Measurements from ENCODE around the gene CCN6. TPM values are rescaled to one million over a fixed set of nuclear protein-coding genes. Genes with fewer than 3 reads are reported as not detected.

CCN6 gene
- total RNA-seq, 2 donors from 2014 or later = 0.62 TPM; not detected in 1

- Histone ChIP-seq H3K4me1 (replicated peaks) (peaks cover 9% of the 10 kb centered on the region), H3K36me3 (no peaks in the 10 kb centered on the region), H3K27ac (no peak overlapping the region), H3K4me3 (no peak overlapping the region), H3K9me3 (no peaks in the 10 kb centered on the region), H3K27me3 (replicated peaks; ENCODE audit: insufficient read depth) (no peaks in the 10 kb centered on the region)
- TF ChIP-seq POLR2A (IDR thresholded peaks at IDR 0.05) (no peak), POLR2AphosphoS5 (IDR thresholded peaks at IDR 0.05) (no peak)
- DNase-seq (ENCODE audit: low spot score) = no peak
- intact Hi-C loops (cut with DNase I) = no loop called here
- WGBS = 91% methylated on average over 6 of the region's 6 CpGs
Measured at GRCh38 chr6:112016320-112016719, 37.6 kb upstream of the CCN6 start.

GRCh38 chr6:112017169-112017568 lies 36.7 kb upstream of the CCN6 start:
- Histone ChIP-seq H3K36me3 (no peaks in the 10 kb centered on the region), H3K4me3 (no peak overlapping the region), H3K4me1 (replicated peaks) (peaks cover 9% of the 10 kb centered on the region), H3K9me3 (no peaks in the 10 kb centered on the region), H3K27ac (no peak overlapping the region), H3K27me3 (replicated peaks; ENCODE audit: insufficient read depth) (no peaks in the 10 kb centered on the region)
- intact Hi-C loops (cut with DNase I) = no loop called here
- DNase-seq (ENCODE audit: low spot score) = no peak
- WGBS = 97% methylated on average over 4 of the region's 4 CpGs
- TF ChIP-seq POLR2A (IDR thresholded peaks at IDR 0.05) (no peak), POLR2AphosphoS5 (IDR thresholded peaks at IDR 0.05) (no peak)
- TF ChIP-seq, protein P1, sequence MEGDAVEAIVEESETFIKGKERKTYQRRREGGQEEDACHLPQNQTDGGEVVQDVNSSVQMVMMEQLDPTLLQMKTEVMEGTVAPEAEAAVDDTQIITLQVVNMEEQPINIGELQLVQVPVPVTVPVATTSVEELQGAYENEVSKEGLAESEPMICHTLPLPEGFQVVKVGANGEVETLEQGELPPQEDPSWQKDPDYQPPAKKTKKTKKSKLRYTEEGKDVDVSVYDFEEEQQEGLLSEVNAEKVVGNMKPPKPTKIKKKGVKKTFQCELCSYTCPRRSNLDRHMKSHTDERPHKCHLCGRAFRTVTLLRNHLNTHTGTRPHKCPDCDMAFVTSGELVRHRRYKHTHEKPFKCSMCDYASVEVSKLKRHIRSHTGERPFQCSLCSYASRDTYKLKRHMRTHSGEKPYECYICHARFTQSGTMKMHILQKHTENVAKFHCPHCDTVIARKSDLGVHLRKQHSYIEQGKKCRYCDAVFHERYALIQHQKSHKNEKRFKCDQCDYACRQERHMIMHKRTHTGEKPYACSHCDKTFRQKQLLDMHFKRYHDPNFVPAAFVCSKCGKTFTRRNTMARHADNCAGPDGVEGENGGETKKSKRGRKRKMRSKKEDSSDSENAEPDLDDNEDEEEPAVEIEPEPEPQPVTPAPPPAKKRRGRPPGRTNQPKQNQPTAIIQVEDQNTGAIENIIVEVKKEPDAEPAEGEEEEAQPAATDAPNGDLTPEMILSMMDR (IDR thresholded peaks at IDR 0.05) = no peak

DNA sequence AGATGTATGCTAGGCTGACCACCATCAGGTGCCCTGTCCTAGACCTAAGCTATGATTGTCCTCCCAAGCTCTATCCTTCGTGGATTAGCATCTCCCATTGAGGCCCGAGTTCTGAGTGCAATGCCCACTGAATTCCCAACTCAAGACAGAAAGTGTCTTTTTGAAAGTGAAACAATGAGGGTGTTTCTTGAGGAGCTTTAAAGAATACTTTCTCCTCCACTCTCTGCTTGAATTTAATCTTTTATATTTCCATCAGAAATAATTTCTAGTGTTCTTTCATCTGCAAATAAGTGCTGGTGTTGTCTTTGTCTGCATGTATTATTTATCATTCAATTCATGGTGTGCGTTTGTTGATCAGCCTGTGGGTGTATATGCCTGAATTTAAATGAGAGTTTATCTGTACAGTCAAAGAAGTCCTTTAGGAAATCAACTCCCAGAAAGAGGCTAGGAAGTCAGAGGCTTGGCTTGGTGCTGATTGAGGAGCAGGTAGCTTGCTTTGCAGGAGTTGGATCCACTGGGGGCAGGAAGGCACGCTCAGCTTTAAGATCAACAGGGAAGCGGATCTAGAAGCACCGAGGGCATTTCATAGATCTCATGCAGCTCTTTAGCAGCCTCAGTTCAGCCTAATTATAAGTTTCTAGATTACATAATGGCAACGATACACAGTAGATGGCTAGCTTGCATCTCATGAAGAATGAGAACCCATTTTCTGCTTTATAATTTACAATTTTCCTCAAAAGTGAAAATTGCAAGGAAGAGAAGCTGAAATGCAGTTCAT lies 36.0 kb upstream of the CCN6 start:
- 89% methylated on average over 7 of the region's 7 CpGs for WGBS
- Histone ChIP-seq H3K27ac (no peak overlapping the region), H3K27me3 (replicated peaks; ENCODE audit: insufficient read depth) (no peaks in the 10 kb centered on the region), H3K36me3 (no peaks in the 10 kb centered on the region), H3K4me3 (no peak overlapping the region), H3K4me1 (replicated peaks) (peaks cover 9% of the 10 kb centered on the region), H3K9me3 (no peaks in the 10 kb centered on the region)
- no peak for DNase-seq (ENCODE audit: low spot score)
- intact Hi-C loops (cut with DNase I) = no loop called here
- TF ChIP-seq, protein P1 (IDR thresholded peaks at IDR 0.05) = no peak

DNA sequence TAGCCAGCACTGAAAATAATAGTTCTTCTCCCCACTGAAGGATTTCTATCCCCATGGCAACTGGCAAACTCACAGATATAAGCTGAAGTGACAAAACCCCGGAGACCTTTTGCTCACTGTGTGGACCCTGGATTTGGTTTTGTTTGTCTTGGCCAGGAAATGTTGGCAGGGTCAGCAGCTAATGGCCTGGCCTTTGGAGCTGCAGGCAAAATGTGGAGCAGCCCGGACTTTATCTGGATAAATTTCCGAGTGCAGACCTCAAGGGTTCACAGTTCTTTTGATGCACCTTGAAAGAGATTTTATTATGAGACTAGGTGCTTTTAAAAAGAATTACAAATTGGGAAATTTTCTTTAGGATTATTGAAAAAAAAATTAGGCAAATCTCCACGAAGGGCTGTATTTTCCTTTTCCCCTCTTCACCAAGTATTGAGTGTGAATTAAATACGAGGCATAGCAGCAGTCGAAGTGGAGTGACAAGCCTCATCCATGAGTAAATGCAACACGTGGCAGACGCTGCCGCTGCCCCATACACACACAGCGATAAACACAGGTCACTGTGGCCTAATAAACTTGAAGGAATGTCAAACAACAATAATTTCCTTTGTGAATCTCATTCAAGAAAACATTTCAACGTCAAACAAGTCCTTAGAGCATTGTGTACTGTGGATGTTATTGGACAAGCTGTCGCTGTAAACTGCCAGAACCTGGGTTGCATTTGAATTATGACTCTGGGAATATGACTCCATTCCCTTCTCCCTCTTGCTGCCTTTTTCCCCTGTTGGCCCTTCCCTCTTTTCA lies 35.1 kb upstream of the CCN6 start:
- H3K36me3 ChIP-seq = no peaks in the 10 kb centered on the region
- no peaks in the 10 kb centered on the region for H3K27me3 ChIP-seq (replicated peaks; ENCODE audit: insufficient read depth)
- DNase-seq (ENCODE audit: low spot score) = peak; percentile 40
- 13% methylated on average over 12 of the region's 12 CpGs for WGBS
- no peak overlapping the region for H3K27ac ChIP-seq
- H3K9me3 ChIP-seq = no peaks in the 10 kb centered on the region
- H3K4me1 ChIP-seq (replicated peaks) = peaks cover 9% of the 10 kb centered on the region
- H3K4me3 ChIP-seq = no peak overlapping the region
- intact Hi-C loops (cut with DNase I) = no loop called here
- no peak for TF ChIP-seq POLR2A (IDR thresholded peaks at IDR 0.05)
- TF ChIP-seq POLR2AphosphoS5 (IDR thresholded peaks at IDR 0.05) = peak; percentile 87
- TF ChIP-seq, protein P1 (IDR thresholded peaks at IDR 0.05) = no peak

GRCh38 chr6:112019589-112019988 lies 34.3 kb upstream of the CCN6 start:
- intact Hi-C loops (cut with DNase I) = no loop called here
- 96% methylated on average over 1 of the region's 1 CpG for WGBS
- H3K36me3 ChIP-seq = no peaks in the 10 kb centered on the region
- no peaks in the 10 kb centered on the region for H3K9me3 ChIP-seq
- no peaks in the 10 kb centered on the region for H3K27me3 ChIP-seq (replicated peaks; ENCODE audit: insufficient read depth)
- no peak for DNase-seq (ENCODE audit: low spot score)
- no peak overlapping the region for H3K27ac ChIP-seq
- H3K4me1 ChIP-seq (replicated peaks) = peaks cover 9% of the 10 kb centered on the region
- no peak for TF ChIP-seq POLR2A (IDR thresholded peaks at IDR 0.05)
- no peak for TF ChIP-seq POLR2AphosphoS5 (IDR thresholded peaks at IDR 0.05)
- TF ChIP-seq, protein P1 (IDR thresholded peaks at IDR 0.05) = no peak
- H3K4me3 ChIP-seq = no peak overlapping the region
